OCI-LY1 (cell line): ENCODE results near the gene PDZRN4.

Source experiments
- H2AFZ ChIP-seq: fragments of 200-600 bp; sonication (generic), shearing (Covaris generic); 2 replicates; pipeline ENCODE4 v1.6.0; 2014; ENCODE audit warnings: antibody characterized with exemption, mild to moderate bottlenecking, low read length
- H3F3A ChIP-seq: fragments of 200-600 bp; sonication (generic), shearing (Covaris generic); 2 replicates; pipeline ENCODE4 v1.6.0; 2014; ENCODE audit warnings: mild to moderate bottlenecking, antibody characterized with exemption, low read length, moderate library complexity; ENCODE audit not compliant: insufficient read depth
- H3K27ac ChIP-seq: fragments of 200-600 bp; sonication (generic); 2 replicates; pipeline ENCODE4 v1.5.1; 2014; ENCODE audit warnings: low read length, mixed run types, mild to moderate bottlenecking, low read depth; ENCODE audit not compliant: poor library complexity, severe bottlenecking
- H3K27me3 ChIP-seq: fragments of 200-600 bp; sonication (generic); 2 replicates; pipeline ENCODE4 v1.6.0; 2014; ENCODE audit warnings: antibody characterized with exemption, mild to moderate bottlenecking, low read length, moderate library complexity; ENCODE audit not compliant: insufficient read depth
- H3K36me3 ChIP-seq: fragments of 200-600 bp; sonication (generic); 2 replicates; pipeline ENCODE4 v1.6.1; 2014; ENCODE audit warnings: mild to moderate bottlenecking, antibody characterized with exemption, low read length, moderate library complexity, mixed read lengths; ENCODE audit not compliant: insufficient read depth
- H3K4me1 ChIP-seq: fragments of 200-600 bp; sonication (generic); 2 replicates; pipeline ENCODE4 v1.5.1; 2014; ENCODE audit warnings: mild to moderate bottlenecking, low read length, moderate library complexity; ENCODE audit not compliant: insufficient read depth, severe bottlenecking
- H3K4me2 ChIP-seq: fragments of 200-600 bp; sonication (generic), shearing (Covaris generic); 2 replicates; pipeline ENCODE4 v1.6.1; 2014; ENCODE audit warnings: low read length
- H3K4me3 ChIP-seq: fragments of 200-600 bp; sonication (generic); 2 replicates; pipeline ENCODE4 v1.5.1; 2014; ENCODE audit warnings: low read length, low read depth, mild to moderate bottlenecking, mixed read lengths; ENCODE audit not compliant: poor library complexity, severe bottlenecking
- H3K79me2 ChIP-seq: fragments of 200-600 bp; shearing (Covaris generic); 2 replicates; pipeline ENCODE4 v1.6.1; 2016; ENCODE audit warnings: mixed run types, low read length, mixed read lengths; ENCODE audit not compliant: insufficient read depth
- H3K9ac ChIP-seq: fragments of 200-600 bp; sonication (generic), shearing (Covaris generic); 2 replicates; pipeline ENCODE4 v1.6.1; 2014; ENCODE audit warnings: mild to moderate bottlenecking, low read length, mixed read lengths
- H3K9me2 ChIP-seq: fragments of 200-600 bp; sonication (generic), shearing (Covaris generic); 2 replicates; pipeline ENCODE4 v1.6.1; 2014; ENCODE audit warnings: low read depth, mild to moderate bottlenecking, low read length, mixed read lengths
- H3K9me3 ChIP-seq: fragments of 200-600 bp; shearing (Covaris generic); 2 replicates; pipeline ENCODE4 v1.6.1; 2014; ENCODE audit warnings: low read length, mixed read lengths
- H4K20me1 ChIP-seq: fragments of 200-600 bp; sonication (generic), shearing (Covaris generic); 2 replicates; pipeline ENCODE4 v1.6.0; 2016; ENCODE audit warnings: mild to moderate bottlenecking, low read length; ENCODE audit not compliant: insufficient read depth
- CTCF ChIP-seq: fragments of 200-600 bp; sonication (generic), shearing (Covaris generic); IDR thresholded peaks from 2 replicates; pipeline ENCODE4 v1.5.1; 2017; ENCODE audit warnings: mild to moderate bottlenecking, antibody characterized with exemption, low read length, moderate library complexity, mixed read lengths
- EZH2 ChIP-seq: fragments of 200-600 bp; sonication (generic), shearing (Covaris generic); IDR thresholded peaks from 2 replicates; pipeline ENCODE4 v1.8.0; 2017; ENCODE audit warnings: borderline replicate concordance, mixed run types, mild to moderate bottlenecking, antibody characterized with exemption, low read length, moderate library complexity, mixed read lengths

The PDZRN4 gene

GRCh38 chr12:41356181-41356580, 168.1 kb downstream of the PDZRN4 start:
- no peak for TF ChIP-seq EZH2
- no peak for TF ChIP-seq CTCF
- Histone ChIP-seq H3K36me3 (no peaks in the 10 kb centered on the region), H3K27ac (no peak overlapping the region), H3K27me3 (no peaks in the 10 kb centered on the region), H4K20me1 (no peaks in the 10 kb centered on the region), H3F3A (no peaks in the 10 kb centered on the region), H3K9me2 (no peaks in the 10 kb centered on the region), H3K9ac (no peak overlapping the region), H3K4me3 (no peak overlapping the region), H3K4me1 (no peaks in the 10 kb centered on the region), H3K9me3 (no peaks in the 10 kb centered on the region), H3K4me2 (no peak overlapping the region), H2AFZ (no peak overlapping the region), H3K79me2 (no peaks in the 10 kb centered on the region)

GRCh38 chr12:41361738-41362137, 173.6 kb downstream of the PDZRN4 start:
- H3K9me3 ChIP-seq, result no peaks in the 10 kb centered on the region
- H3K27ac ChIP-seq, result no peak overlapping the region
- H3K36me3 ChIP-seq, result no peaks in the 10 kb centered on the region
- H3K27me3 ChIP-seq, result no peaks in the 10 kb centered on the region
- H3F3A ChIP-seq, result no peaks in the 10 kb centered on the region
- no peaks in the 10 kb centered on the region for H3K79me2 ChIP-seq
- no peaks in the 10 kb centered on the region for H4K20me1 ChIP-seq
- no peak for TF ChIP-seq EZH2
- no peaks in the 10 kb centered on the region for H3K9me2 ChIP-seq
- H3K4me1 ChIP-seq, result no peaks in the 10 kb centered on the region
- no peak overlapping the region for H2AFZ ChIP-seq
- no peak overlapping the region for H3K4me2 ChIP-seq
- no peak overlapping the region for H3K4me3 ChIP-seq
- no peak overlapping the region for H3K9ac ChIP-seq

- Histone ChIP-seq H3K9me2 (no peaks in the 10 kb centered on the region), H3K4me1 (no peaks in the 10 kb centered on the region), H3K4me2 (no peak overlapping the region), H3K4me3 (no peak overlapping the region), H3K27me3 (no peaks in the 10 kb centered on the region), H3K36me3 (no peaks in the 10 kb centered on the region), H3K9ac (no peak overlapping the region), H2AFZ (no peak overlapping the region), H3K27ac (no peak overlapping the region), H4K20me1 (no peaks in the 10 kb centered on the region), H3K79me2 (no peaks in the 10 kb centered on the region), H3K9me3 (no peaks in the 10 kb centered on the region), H3F3A (no peaks in the 10 kb centered on the region)
- TF ChIP-seq CTCF (no peak), EZH2 (no peak)
These were observed 174.4 kb downstream of the PDZRN4 start for GRCh38 chr12:41362510-41362909.

- no peaks in the 10 kb centered on the region for H3K4me1 ChIP-seq
- no peaks in the 10 kb centered on the region for H3K36me3 ChIP-seq
- no peaks in the 10 kb centered on the region for H3K79me2 ChIP-seq
- TF ChIP-seq EZH2 (no peak), CTCF (no peak)
- H3K9ac ChIP-seq, result no peak overlapping the region
- no peaks in the 10 kb centered on the region for H3K9me3 ChIP-seq
- H4K20me1 ChIP-seq, result no peaks in the 10 kb centered on the region
- no peaks in the 10 kb centered on the region for H3F3A ChIP-seq
- no peaks in the 10 kb centered on the region for H3K9me2 ChIP-seq
- no peaks in the 10 kb centered on the region for H3K27me3 ChIP-seq
- H3K27ac ChIP-seq, result no peak overlapping the region
- no peak overlapping the region for H3K4me2 ChIP-seq
- H2AFZ ChIP-seq, result no peak overlapping the region
- no peak overlapping the region for H3K4me3 ChIP-seq
These were observed 174.8 kb downstream of the PDZRN4 start for GRCh38 chr12:41362931-41363330.
